Testis (tissue), 3 donors: Measurements from ENCODE around the gene GALNT17. TPM values are rescaled to one million over a fixed set of nuclear protein-coding genes. Genes with fewer than 3 reads are reported as not detected.
"Not testable (repeated sequence)": the region's sequence is repeated elsewhere in the genome, so short reads cannot be mapped to it uniquely, and the experiment has no call there.

Experiments
- DNase-seq: peaks from one replicate; pipeline ENCODE4 v3.0.0-alpha.2; 2019
- H3K27ac ChIP-seq, 2 donors: fragments of 200-600 bp; sonication (generic); one replicate each; pipeline ENCODE4 v1.5.1; 2019
- H3K27me3 ChIP-seq: fragments of 200-600 bp; sonication (generic); one replicate; pipeline ENCODE4 v1.5.1; 2019
- H3K36me3 ChIP-seq: fragments of 200-600 bp; sonication (generic); one replicate; pipeline ENCODE4 v1.5.1; 2017; ENCODE audit warnings: low read depth; ENCODE audit errors: missing control alignments
- H3K4me1 ChIP-seq: fragments of 200-600 bp; sonication (generic); one replicate; pipeline ENCODE4 v1.5.1; 2019
- H3K4me3 ChIP-seq, 2 donors: fragments of 200-600 bp; sonication (generic); one replicate each; pipeline ENCODE4 v1.5.1; 2017 to 2019
- H3K9me3 ChIP-seq: fragments of 200-600 bp; sonication (generic); one replicate; pipeline ENCODE4 v1.5.1; 2017
- CTCF ChIP-seq, 3 experiments: fragments of 450-650 bp in 2 of 3; fragments of 200-600 bp in 1 of 3; sonication (generic) in 1 of 3; IDR thresholded peaks; one replicate each; pipeline ENCODE4 v1.5.1; 2016 to 2019; ENCODE audit warnings: antibody characterized with exemption in 3 of 3, mild to moderate bottlenecking in 2 of 3, moderate library complexity in 1 of 3
- POLR2A ChIP-seq: fragments of 450-650 bp; IDR thresholded peaks from one replicate; pipeline ENCODE4 v1.6.1; 2017; ENCODE audit warnings: antibody characterized with exemption, mild to moderate bottlenecking, moderate library complexity
- WGBS, 2 donors: methylation state at CpG; one replicate each; pipeline ENCODE4 v1.1.5; 2018; 5-methylcytosine and 5-hydroxymethylcytosine counted together
- intact Hi-C: fragments of 100-400 bp; cut with DNase I; formaldehyde crosslinking; loops from one replicate; pipeline ENCODE4 v1.15.1; 2023; ENCODE audit warnings: low total_unique reads
- polyA plus RNA-seq: library from polyadenylated mRNA; stranded (reverse); fragments of 350-450 nt; fragmentation: Illumina TruSeq; extraction: RNeasy Lipid Tissue Mini Kit (QIAGEN cat#74804); gene quantifications from one replicate; pipeline ENCODE4 v1.2.3, GENCODE V29; 2014; ENCODE audit warnings: low read depth, low replicate concordance; ENCODE audit not compliant: insufficient read depth
- total RNA-seq, 2 donors: library from RNA; depleted of rRNA; stranded (reverse); fragments of >200 nt; gene quantifications; one replicate each; pipeline ENCODE4 v1.2.3, GENCODE V29; 2016

Gene GALNT17
- total and polyA plus RNA-seq, 3 donors from 2014 or later, result 10.9 to 39.1 (median 29.4) TPM

GRCh38 chr7:71210220-71210619, 78.3 kb downstream of the GALNT17 start:
- 82 to 85% methylated on average over 5 of the region's 5 CpGs for WGBS, 2 donors
- Histone ChIP-seq H3K9me3 (no peaks in the 10 kb centered on the region), H3K27me3 (no peaks in the 10 kb centered on the region), H3K4me1 (no peaks in the 10 kb centered on the region), H3K4me3 (no peak overlapping the region), H3K27ac (no peak overlapping the region), H3K36me3 (no peaks in the 10 kb centered on the region)
- intact Hi-C loops, result no loop called here
- no peak for TF ChIP-seq CTCF (IDR thresholded peaks at IDR 0.05)
- no peak for DNase-seq

GRCh38 chr7:71212433-71212832, 80.5 kb downstream of the GALNT17 start:
- H3K9me3 ChIP-seq, H3K4me1 ChIP-seq, DNase-seq, intact Hi-C loops, H3K27ac ChIP-seq, H3K4me3 ChIP-seq, H3K36me3 ChIP-seq, H3K27me3 ChIP-seq: not testable (repeated sequence)
- 82 to 98% methylated on average over 1 to 4 of the region's 4 CpGs for WGBS, 2 donors

- intact Hi-C loops, result no loop called here
- Histone ChIP-seq H3K36me3 (no peaks in the 10 kb centered on the region), H3K27ac (no peak overlapping the region), H3K9me3 (no peaks in the 10 kb centered on the region), H3K27me3 (no peaks in the 10 kb centered on the region), H3K4me3 (no peak overlapping the region), H3K4me1 (peaks cover 7% of the 10 kb centered on the region)
- 86 to 94% methylated on average over 4 of the region's 4 CpGs for WGBS, 2 donors
- TF ChIP-seq POLR2A, result no peak
- TF ChIP-seq CTCF (IDR thresholded peaks at IDR 0.05), result no peak
- no peak for DNase-seq
These were observed 84.3 kb downstream of the GALNT17 start for GRCh38 chr7:71216211-71216610.

GRCh38 chr7:71220210-71220695, 88.3 kb downstream of the GALNT17 start:
- H3K27ac ChIP-seq, result peak overlapping the region; percentile 47 to 84
- intact Hi-C loops, result no loop called here
- no peaks in the 10 kb centered on the region for H3K27me3 ChIP-seq
- 24 to 34% methylated on average over 5 of the region's 5 CpGs for WGBS, 2 donors
- DNase-seq, result peak; percentile 75
- no peaks in the 10 kb centered on the region for H3K36me3 ChIP-seq
- peaks cover 11% of the 10 kb centered on the region for H3K4me1 ChIP-seq
- no peak overlapping the region for H3K4me3 ChIP-seq
- TF ChIP-seq CTCF (IDR thresholded peaks at IDR 0.05) (peak in 1 of 3 experiments; percentile 15), POLR2A (no peak)
- no peaks in the 10 kb centered on the region for H3K9me3 ChIP-seq

GRCh38 chr7:71221049-71221448, 89.1 kb downstream of the GALNT17 start:
- intact Hi-C loops, result no loop called here
- H3K36me3 ChIP-seq, result no peaks in the 10 kb centered on the region
- H3K27ac ChIP-seq, result peak overlapping the region; percentile 47 to 84
- no peak for DNase-seq
- H3K27me3 ChIP-seq, result no peaks in the 10 kb centered on the region
- H3K4me3 ChIP-seq, result no peak overlapping the region
- WGBS, 2 donors, result 90 to 100% methylated on average over 1 of the region's 1 CpG
- TF ChIP-seq POLR2A (no peak), CTCF (IDR thresholded peaks at IDR 0.05) (no peak)
- H3K4me1 ChIP-seq, result peaks cover 11% of the 10 kb centered on the region
- no peaks in the 10 kb centered on the region for H3K9me3 ChIP-seq
